Measurements from ENCODE around the gene LYRM4.

GRCh38 chr6:5181510-5182317 is 79.0 kb downstream of the LYRM4 start:
- TF ChIP-seq CTCF (IDR thresholded peaks at IDR 0.05 in 4 of 5, conservative IDR thresholded peaks at IDR 0.05 in 1 of 5) (no peak), POLR2A (IDR thresholded peaks at IDR 0.05) (no peak)

All from gastrocnemius medialis (tissue), 4 donors.